Aortic smooth muscle cell (primary cell): Measurements from ENCODE around the gene POLR2J2. TPM values are rescaled to one million over a fixed set of nuclear protein-coding genes. Genes with fewer than 3 reads are reported as not detected.

Experiments
- total RNA-seq: library from RNA; depleted of rRNA; stranded (reverse); fragments of >200 nt; gene quantifications from 2 replicates; pipeline ENCODE4 v1.2.3, GENCODE V29; 2014

The POLR2J2 gene
- total RNA-seq: 4.7 and 5.9 TPM in 2 replicates

GRCh38 chr7:102671166-102671955, at the start of gene POLR2J2:
POLR2J2 (minus strand) TSS chr7:102671663; CDS start chr7:102671601, 62 bp downstream.

GRCh38 chr7:102649924-102650323, 21.5 kb downstream of the POLR2J2 start, which contains the start of gene SPDYE2B:
SPDYE2B (plus strand) TSS chr7:102650319; CDS start chr7:102652349, 2,030 bp downstream.

GRCh38 chr7:102642691-102643090, 28.8 kb downstream of the POLR2J2 start, which contains the start of gene UPK3BL1:
UPK3BL1 (minus strand) TSS chr7:102642791; CDS start chr7:102642741, 50 bp downstream.

GRCh38 chr7:102616507-102617125, 54.8 kb downstream of the POLR2J2 start, which contains the start of gene RASA4:
RASA4 (minus strand) TSS chr7:102616756; CDS start chr7:102616689, 67 bp downstream.

Other genes with a start within 250 kb of the POLR2J2 start
- 45.2 and 49.4 TPM in 2 replicates for gene ORAI2, start 238.1 kb downstream of the POLR2J2 start, total RNA-seq
- 9.0 and 9.3 TPM in 2 replicates for gene ALKBH4, start 206.8 kb downstream of the POLR2J2 start, total RNA-seq
- 20.3 and 32.4 TPM in 2 replicates for gene LRWD1, start 206.7 kb downstream of the POLR2J2 start, total RNA-seq
- 47.3 and 49.3 TPM in 2 replicates for gene POLR2J, start 192.7 kb downstream of the POLR2J2 start, total RNA-seq
- gene RASA4B, start 153.9 kb downstream of the POLR2J2 start, total RNA-seq: 13.3 and 19.4 TPM in 2 replicates
- 2.8 and 5.2 TPM in 2 replicates for gene UPK3BL2, start 128.0 kb downstream of the POLR2J2 start, total RNA-seq
- gene SPDYE2, start 120.4 kb downstream of the POLR2J2 start, total RNA-seq: not detected in 2 replicates
- gene POLR2J3, start 99.1 kb downstream of the POLR2J2 start, total RNA-seq: 27.0 and 66.9 TPM in 2 replicates
- gene RASA4, start 54.9 kb downstream of the POLR2J2 start, total RNA-seq: 71.7 and 118 TPM in 2 replicates
- 11.9 and 15.9 TPM in 2 replicates for gene UPK3BL1, start 28.9 kb downstream of the POLR2J2 start, total RNA-seq
- not detected in 2 replicates for gene SPDYE2B, start 21.3 kb downstream of the POLR2J2 start, total RNA-seq
- 8.8 and 8.9 TPM in 2 replicates for gene FAM185A, start 77.3 kb upstream of the POLR2J2 start, total RNA-seq
- gene LRRC17, start 241.3 kb upstream of the POLR2J2 start, total RNA-seq: 105 and 207 TPM in 2 replicates